SHP77 (cell line): ENCODE measurements around the gene RTEL1.
A peak's percentile ranks its signal among the peaks of the same experiment; 100 is the strongest.

Experiments used
- DNase-seq, 2 experiments: peaks; one replicate each; lab custom pipeline; 2025; lab: John Stamatoyannopoulos, UW

The RTEL1 gene

GRCh38 chr20:63739130-63740069 is 81.3 kb downstream of the RTEL1 start, which contains the start of gene SLC2A4RG:
SLC2A4RG (plus strand) TSS chr20:63739776; CDS start chr20:63739913, 137 bp downstream.
- DNase-seq, result peak; percentile 52 to 86

- DNase-seq, result no peak
These were observed 82.0 kb downstream of the RTEL1 start for GRCh38 chr20:63740070-63740626.

- DNase-seq, result peak; percentile 80 to 86
These were observed 82.7 kb downstream of the RTEL1 start for GRCh38 chr20:63740627-63741353.

- no peak for DNase-seq
These were observed 83.2 kb downstream of the RTEL1 start for GRCh38 chr20:63741354-63741675.

- no peak for DNase-seq
These were observed 83.7 kb downstream of the RTEL1 start for GRCh38 chr20:63741676-63742380.

- DNase-seq, result no peak
These were observed 84.4 kb downstream of the RTEL1 start for GRCh38 chr20:63742381-63743024.

- no peak for DNase-seq
These were observed 85.3 kb downstream of the RTEL1 start for GRCh38 chr20:63743210-63743970.

GRCh38 chr20:63744158-63744557 is 86.0 kb downstream of the RTEL1 start:
- DNase-seq, result no peak

GRCh38 chr20:63744574-63745423 is 86.7 kb downstream of the RTEL1 start:
- DNase-seq, result no peak

- no peak for DNase-seq
These were observed 87.3 kb downstream of the RTEL1 start for GRCh38 chr20:63745424-63745805.
